SK-N-SH treated with all-trans-retinoic acid at 6 μM for 48 hours (cell line): ENCODE results near the gene TOX4.
A peak's percentile ranks its signal among the peaks of the same experiment; 100 is the strongest.

Source experiments
- ATAC-seq: fragments of 200-7000 bp; cut with Tn5 transposase; 3 replicates; pipeline ENCODE4 v1.9.1; 2020; ENCODE audit warnings: mild to moderate bottlenecking, moderate library complexity
- ARNTL ChIP-seq: fragments of 450-650 bp; formaldehyde crosslinking; IDR thresholded peaks from 2 replicates; pipeline ENCODE4 v1.5.0; 2020; ENCODE audit warnings: low read depth, mild to moderate bottlenecking, moderate library complexity, borderline replicate concordance
- BACH2 ChIP-seq: fragments of 250-450 bp; sonication (Bioruptor Pico); IDR thresholded peaks from 2 replicates; pipeline ENCODE4 v1.9.0; 2021; ENCODE audit warnings: mild to moderate bottlenecking, borderline replicate concordance
- CREB5 ChIP-seq: fragments of 250-450 bp; sonication (Bioruptor Pico); IDR thresholded peaks from 2 replicates; pipeline ENCODE4 v1.5.1; 2020; ENCODE audit warnings: low read depth, mild to moderate bottlenecking, moderate library complexity
- CSRNP3 ChIP-seq: fragments of 250-450 bp; sonication (Bioruptor Pico); IDR thresholded peaks from 2 replicates; pipeline ENCODE4 v1.5.1; 2021; ENCODE audit warnings: mild to moderate bottlenecking, moderate library complexity
- ESRRG ChIP-seq: fragments of 250-450 bp; sonication (Bioruptor Pico); IDR thresholded peaks from 2 replicates; pipeline ENCODE4 v1.6.1; 2021; ENCODE audit warnings: mild to moderate bottlenecking
- GLIS3 ChIP-seq: fragments of 250-450 bp; sonication (Bioruptor Pico); IDR thresholded peaks from 2 replicates; pipeline ENCODE4 v1.5.0; 2020; ENCODE audit warnings: mild to moderate bottlenecking, moderate library complexity
- ISL1 ChIP-seq: fragments of 250-450 bp; sonication (Bioruptor Pico); IDR thresholded peaks from 2 replicates; pipeline ENCODE4 v2.1.2; 2022; ENCODE audit warnings: mild to moderate bottlenecking, moderate library complexity
- OSR1 ChIP-seq: fragments of 250-450 bp; sonication (Bioruptor Pico); IDR thresholded peaks from 2 replicates; pipeline ENCODE4 v1.8.0; 2022; ENCODE audit warnings: moderate library complexity, mild to moderate bottlenecking, inconsistent platforms
- PATZ1 ChIP-seq: fragments of 250-450 bp; sonication (Bioruptor Pico); IDR thresholded peaks from 2 replicates; pipeline ENCODE4 v1.8.0; 2020; ENCODE audit warnings: mild to moderate bottlenecking, moderate library complexity, borderline replicate concordance
- POU6F1 ChIP-seq: fragments of 250-450 bp; sonication (Bioruptor Pico); IDR thresholded peaks from 2 replicates; pipeline ENCODE4 v1.8.0; 2021; ENCODE audit warnings: low read depth, mild to moderate bottlenecking, moderate library complexity, borderline replicate concordance
- PPARA ChIP-seq: fragments of 250-450 bp; sonication (Bioruptor Pico); IDR thresholded peaks from 2 replicates; pipeline ENCODE4 v1.5.0; 2020; ENCODE audit warnings: mild to moderate bottlenecking, borderline replicate concordance
- RARB ChIP-seq: fragments of 250-450 bp; sonication (Bioruptor Pico); IDR thresholded peaks from 2 replicates; pipeline ENCODE4 v1.8.0; 2021; ENCODE audit warnings: mild to moderate bottlenecking, moderate library complexity
- SNAI2 ChIP-seq: fragments of 250-450 bp; sonication (Bioruptor Pico); IDR thresholded peaks from 2 replicates; pipeline ENCODE4 v1.5.0; 2020; ENCODE audit warnings: mild to moderate bottlenecking, moderate library complexity
- TCF4 ChIP-seq: fragments of 250-450 bp; sonication (Bioruptor Pico); IDR thresholded peaks from 2 replicates; pipeline ENCODE4 v1.8.0; 2021; ENCODE audit warnings: mild to moderate bottlenecking, moderate library complexity, borderline replicate concordance
- TOX ChIP-seq: fragments of 250-450 bp; sonication (Bioruptor Pico); IDR thresholded peaks from 2 replicates; pipeline ENCODE4 v1.8.0; 2021; ENCODE audit warnings: mild to moderate bottlenecking, moderate library complexity, borderline replicate concordance
- TSHZ2 ChIP-seq: fragments of 250-450 bp; sonication (Bioruptor Pico); IDR thresholded peaks from 2 replicates; pipeline ENCODE4 v1.5.0; 2020; ENCODE audit warnings: mild to moderate bottlenecking, moderate library complexity
- ZC3H10 ChIP-seq: fragments of 250-450 bp; sonication (Bioruptor Pico); IDR thresholded peaks from 2 replicates; pipeline ENCODE4 v1.5.1; 2021; ENCODE audit warnings: mild to moderate bottlenecking, moderate library complexity
- ZFP30 ChIP-seq: fragments of 450-650 bp; formaldehyde crosslinking; IDR thresholded peaks from 2 replicates; pipeline ENCODE4 v1.5.0; 2022; ENCODE audit warnings: mild to moderate bottlenecking, moderate library complexity
- ZNF565 ChIP-seq: fragments of 450-650 bp; formaldehyde crosslinking; conservative IDR thresholded peaks from 2 replicates; pipeline ENCODE4 v1.5.0; 2020; ENCODE audit warnings: low read depth, mild to moderate bottlenecking, moderate library complexity
- ZNF70 ChIP-seq: fragments of 450-650 bp; formaldehyde crosslinking; IDR thresholded peaks from 2 replicates; pipeline ENCODE4 v1.5.0; 2020; ENCODE audit warnings: mild to moderate bottlenecking, moderate library complexity
- ZNF8 ChIP-seq: fragments of 450-650 bp; formaldehyde crosslinking; IDR thresholded peaks from 2 replicates; pipeline ENCODE4 v1.5.0; 2020; ENCODE audit warnings: mild to moderate bottlenecking, moderate library complexity

The TOX4 gene

GRCh38 chr14:21486640-21487087 lies 9.7 kb downstream of the TOX4 start:
- TF ChIP-seq CREB5 (CRISPR knock-in tag) = no peak
- TF ChIP-seq PATZ1 (CRISPR knock-in tag) = no peak
- TF ChIP-seq ZNF8 (CRISPR knock-in tag) = no peak
- no peak for TF ChIP-seq BACH2 (CRISPR knock-in tag)
- TF ChIP-seq ISL1 (CRISPR knock-in tag) = no peak
- no peak for TF ChIP-seq GLIS3 (CRISPR knock-in tag)
- peak; percentile 46 for ATAC-seq

- TF ChIP-seq GLIS3 (CRISPR knock-in tag) (no peak), ZNF8 (CRISPR knock-in tag) (no peak), ZNF565 (CRISPR knock-in tag) (no peak), OSR1 (CRISPR knock-in tag) (no peak)
- ATAC-seq = peak; percentile 21; the same call in 2 of the 3 replicates
These were observed 18.1 kb downstream of the TOX4 start for GRCh38 chr14:21494902-21495762.

GRCh38 chr14:21496453-21496852 lies 19.5 kb downstream of the TOX4 start:
- no peak for ATAC-seq
- TF ChIP-seq TOX (CRISPR knock-in tag) = no peak
- TF ChIP-seq CREB5 (CRISPR knock-in tag) = no peak
- TF ChIP-seq CSRNP3 (CRISPR knock-in tag) = no peak
- TF ChIP-seq POU6F1 (CRISPR knock-in tag) = no peak
- no peak for TF ChIP-seq TCF4 (CRISPR knock-in tag)
- no peak for TF ChIP-seq ZNF70
- no peak for TF ChIP-seq PATZ1 (CRISPR knock-in tag)
- no peak for TF ChIP-seq ZNF565 (CRISPR knock-in tag)
- no peak for TF ChIP-seq RARB (CRISPR knock-in tag)
- TF ChIP-seq ZC3H10 (CRISPR knock-in tag) = no peak
- no peak for TF ChIP-seq ZFP30 (CRISPR knock-in tag)
- no peak for TF ChIP-seq PPARA (CRISPR knock-in tag)
- no peak for TF ChIP-seq GLIS3 (CRISPR knock-in tag)
- TF ChIP-seq SNAI2 (CRISPR knock-in tag) = no peak
- no peak for TF ChIP-seq ZNF8 (CRISPR knock-in tag)
- no peak for TF ChIP-seq OSR1 (CRISPR knock-in tag)
- no peak for TF ChIP-seq ESRRG (CRISPR knock-in tag)
- TF ChIP-seq TSHZ2 (CRISPR knock-in tag) = no peak
- no peak for TF ChIP-seq ARNTL (CRISPR knock-in tag)
